HAP-1 (cell line): Measurements from ENCODE around the gene NXPH1.

Source experiments
- DNase-seq, 2 experiments: peaks; one replicate each; pipeline ENCODE4 v3.0.0-alpha.2; 2016 to 2020; ENCODE audit warnings: low spot score in 2 of 2
- H3K27me3 ChIP-seq: fragments of 250-450 bp; sonication (Bioruptor Pico); 2 replicates; pipeline ENCODE4 v1.5.1; 2020; ENCODE audit warnings: low read depth, mild to moderate bottlenecking, moderate library complexity
- H3K36me3 ChIP-seq: fragments of 250-450 bp; sonication (Bioruptor Pico); replicated peaks from 2 replicates; pipeline ENCODE4 v1.5.1; 2020; ENCODE audit warnings: mild to moderate bottlenecking
- H3K4me1 ChIP-seq: fragments of 250-450 bp; sonication (Bioruptor Pico); 2 replicates; pipeline ENCODE4 v1.5.1; 2020; ENCODE audit warnings: mild to moderate bottlenecking
- H3K4me3 ChIP-seq: fragments of 250-450 bp; sonication (Bioruptor Pico); 2 replicates; pipeline ENCODE4 v1.5.1; 2020; ENCODE audit warnings: mild to moderate bottlenecking, moderate library complexity
- H3K9me3 ChIP-seq: fragments of 250-450 bp; sonication (Bioruptor Pico); 2 replicates; pipeline ENCODE4 v1.5.1; 2020; ENCODE audit warnings: mild to moderate bottlenecking, moderate library complexity
- in situ Hi-C: fragments of 300-500 bp; cut with MboI; formaldehyde crosslinking; loops from 3 replicates; pipeline ENCODE4 v1.14.3; 2020; ENCODE audit warnings: low sequenced_read_pairs, inconsistent platforms, mixed read lengths

Gene NXPH1

GRCh38 chr7:8433477-8434289 is at the start of gene NXPH1:
Gene NXPH1 (plus strand): TSS chr7:8433609.
- no peaks in the 10 kb centered on the region for H3K27me3 ChIP-seq
- no peaks in the 10 kb centered on the region for H3K9me3 ChIP-seq
- H3K4me3 ChIP-seq, result peak within 1 kb of the TSS; percentile 32
- peaks cover 4% of the 10 kb centered on the region; the same call in 1 of the 2 replicates for H3K4me1 ChIP-seq
- peak; percentile 52 to 81 for DNase-seq
- in situ Hi-C loops, result loop anchor here (25.0 kb wide), 2 partner anchors 279 to 654 kb away; no protein-coding TSS in a partner anchor
- no peaks in the 10 kb centered on the region for H3K36me3 ChIP-seq

- H3K4me3 ChIP-seq, result no peak overlapping the region
- H3K9me3 ChIP-seq, result no peaks in the 10 kb centered on the region
- no peaks in the 10 kb centered on the region for H3K4me1 ChIP-seq
- H3K27me3 ChIP-seq, result no peaks in the 10 kb centered on the region
- no peak for DNase-seq
- H3K36me3 ChIP-seq, result no peaks in the 10 kb centered on the region
- in situ Hi-C loops, result no loop called here
These were observed 48.5 kb upstream of the NXPH1 start for GRCh38 chr7:8384901-8385300.

- in situ Hi-C loops, result no loop called here
- H3K4me3 ChIP-seq, result no peak overlapping the region
- no peaks in the 10 kb centered on the region for H3K27me3 ChIP-seq
- no peak for DNase-seq
- no peaks in the 10 kb centered on the region for H3K36me3 ChIP-seq
- H3K9me3 ChIP-seq, result no peaks in the 10 kb centered on the region
- H3K4me1 ChIP-seq, result no peaks in the 10 kb centered on the region
These were observed 46.4 kb upstream of the NXPH1 start for GRCh38 chr7:8386926-8387550.

DNA sequence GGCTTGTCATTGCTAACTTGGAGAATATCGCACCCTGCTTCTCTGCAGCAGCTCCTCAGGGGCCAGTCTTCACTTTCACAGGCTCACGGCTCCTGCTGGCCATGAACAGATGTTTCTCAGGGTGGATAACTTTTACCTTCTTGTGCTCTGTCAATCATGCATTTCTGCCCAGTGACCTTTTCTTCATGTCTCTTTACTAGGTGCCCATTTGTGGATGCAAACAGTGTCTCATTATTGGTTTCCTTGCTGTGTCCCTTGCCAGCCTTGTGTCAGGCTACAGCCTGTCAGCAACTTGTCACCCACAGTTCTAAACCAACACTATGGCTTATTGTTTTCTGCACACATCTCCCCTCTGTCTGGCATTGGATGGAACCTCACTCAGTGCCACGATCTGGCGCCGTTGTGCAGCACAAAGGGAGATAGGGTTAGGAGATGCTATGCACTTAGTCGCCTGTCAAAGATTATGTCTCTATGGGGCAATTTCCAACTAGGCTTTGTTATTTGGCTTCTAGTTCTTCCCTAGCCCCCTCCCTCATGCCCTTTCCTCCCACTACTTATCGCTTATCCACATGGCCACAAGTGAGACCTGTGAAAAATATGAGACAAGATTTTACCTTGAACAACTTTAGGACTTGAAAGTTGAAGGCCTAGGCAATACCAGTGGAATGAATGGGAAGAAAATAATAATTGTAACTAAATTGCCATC is 45.7 kb upstream of the NXPH1 start:
- in situ Hi-C loops, result no loop called here
- no peak overlapping the region for H3K4me3 ChIP-seq
- no peak for DNase-seq
- no peaks in the 10 kb centered on the region for H3K36me3 ChIP-seq
- H3K27me3 ChIP-seq, result no peaks in the 10 kb centered on the region
- no peaks in the 10 kb centered on the region for H3K4me1 ChIP-seq
- no peaks in the 10 kb centered on the region for H3K9me3 ChIP-seq

GRCh38 chr7:8388257-8388625 is 45.2 kb upstream of the NXPH1 start:
- Histone ChIP-seq H3K4me1 (no peaks in the 10 kb centered on the region), H3K27me3 (no peaks in the 10 kb centered on the region), H3K36me3 (no peaks in the 10 kb centered on the region), H3K4me3 (no peak overlapping the region), H3K9me3 (no peaks in the 10 kb centered on the region)
- no peak for DNase-seq
- in situ Hi-C loops, result no loop called here

GRCh38 chr7:8389593-8390261 is 43.7 kb upstream of the NXPH1 start:
- DNase-seq, result peak in 1 of 2 experiments; percentile 66
- no peak overlapping the region for H3K4me3 ChIP-seq

DNA sequence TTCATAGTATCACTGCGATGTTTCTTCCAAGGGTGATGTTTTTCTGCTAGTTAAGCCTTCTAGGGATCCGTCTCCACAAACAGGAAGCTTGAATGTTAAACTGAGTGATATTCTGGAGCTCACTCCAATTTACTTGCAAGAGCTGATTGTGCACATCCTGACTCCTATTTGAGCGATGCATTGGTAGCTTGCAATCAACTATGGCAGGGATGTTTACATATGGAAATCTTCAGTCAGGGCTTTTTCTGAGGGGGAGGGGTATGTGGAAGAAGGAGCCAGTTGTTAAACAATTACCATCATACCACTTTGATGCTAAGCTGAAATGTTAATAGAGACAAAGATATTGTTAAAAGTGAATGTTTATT is 43.2 kb upstream of the NXPH1 start:
- H3K27me3 ChIP-seq, result no peaks in the 10 kb centered on the region
- in situ Hi-C loops, result no loop called here
- DNase-seq, result no peak
- H3K9me3 ChIP-seq, result no peaks in the 10 kb centered on the region
- no peaks in the 10 kb centered on the region for H3K4me1 ChIP-seq
- H3K4me3 ChIP-seq, result no peak overlapping the region
- no peaks in the 10 kb centered on the region for H3K36me3 ChIP-seq

More at GRCh38 chr7:8389593-8390261, 43.7 kb upstream of the NXPH1 start:
- Histone ChIP-seq H3K27me3 (no peaks in the 10 kb centered on the region), H3K9me3 (no peaks in the 10 kb centered on the region), H3K4me1 (no peaks in the 10 kb centered on the region), H3K36me3 (no peaks in the 10 kb centered on the region)
- in situ Hi-C loops, result no loop called here

- Histone ChIP-seq H3K4me3 (no peak overlapping the region), H3K36me3 (no peaks in the 10 kb centered on the region), H3K9me3 (no peaks in the 10 kb centered on the region), H3K4me1 (no peaks in the 10 kb centered on the region), H3K27me3 (no peaks in the 10 kb centered on the region)
- DNase-seq, result no peak
- in situ Hi-C loops, result no loop called here
These were observed 41.9 kb upstream of the NXPH1 start for GRCh38 chr7:8391353-8392062.

GRCh38 chr7:8396294-8396693 is 37.1 kb upstream of the NXPH1 start:
- Histone ChIP-seq H3K27me3 (no peaks in the 10 kb centered on the region), H3K4me3 (no peak overlapping the region), H3K4me1 (no peaks in the 10 kb centered on the region), H3K9me3 (no peaks in the 10 kb centered on the region), H3K36me3 (no peaks in the 10 kb centered on the region)
- DNase-seq, result no peak
- in situ Hi-C loops, result no loop called here

DNA sequence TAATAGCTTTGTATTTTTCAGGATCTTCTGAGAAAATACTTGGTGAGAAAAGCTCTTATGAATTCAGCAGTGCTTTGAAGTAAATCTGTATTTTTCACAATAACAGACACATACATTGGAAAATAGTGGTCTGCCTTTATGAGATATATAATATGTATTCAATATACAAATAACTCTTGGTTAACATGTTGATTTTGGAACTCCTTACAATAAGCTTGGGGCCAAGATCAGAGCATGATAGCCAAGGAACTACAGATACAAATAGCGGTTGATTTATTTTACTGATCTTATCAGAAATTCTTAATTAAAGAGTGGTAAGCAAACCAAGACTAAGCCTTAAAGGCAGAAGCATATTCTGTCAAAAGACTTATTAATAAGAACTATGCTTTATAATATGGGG is 24.5 kb upstream of the NXPH1 start:
- Histone ChIP-seq H3K27me3 (no peaks in the 10 kb centered on the region), H3K9me3 (no peaks in the 10 kb centered on the region), H3K36me3 (no peaks in the 10 kb centered on the region), H3K4me1 (peaks cover 6% of the 10 kb centered on the region), H3K4me3 (no peak overlapping the region)
- in situ Hi-C loops, result no loop called here
- DNase-seq, result no peak

DNA sequence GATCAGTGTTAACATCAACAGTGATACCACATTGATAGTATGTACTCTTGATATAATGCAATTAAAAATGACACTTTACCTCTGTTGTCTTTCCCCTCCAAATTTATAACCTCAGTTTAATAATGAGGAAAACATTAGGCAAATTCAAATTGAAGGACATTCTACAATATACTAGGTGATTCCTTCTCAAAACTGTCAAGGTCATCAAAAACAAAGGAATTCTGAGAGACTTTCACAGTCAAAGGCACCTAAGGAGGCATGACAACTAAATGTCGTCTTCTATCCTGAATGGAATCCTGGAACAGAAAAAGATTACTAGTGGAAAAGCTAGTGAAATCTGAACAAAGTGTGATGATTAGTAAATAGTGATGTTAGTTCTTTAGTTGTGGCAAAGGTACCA is 22.3 kb upstream of the NXPH1 start:
- no peak for DNase-seq
- H3K27me3 ChIP-seq, result no peaks in the 10 kb centered on the region
- no peaks in the 10 kb centered on the region for H3K9me3 ChIP-seq
- H3K36me3 ChIP-seq, result no peaks in the 10 kb centered on the region
- H3K4me1 ChIP-seq, result peaks cover 9% of the 10 kb centered on the region
- H3K4me3 ChIP-seq, result no peak overlapping the region
- in situ Hi-C loops, result no loop called here

- Histone ChIP-seq H3K4me3 (no peak overlapping the region), H3K27me3 (no peaks in the 10 kb centered on the region), H3K36me3 (no peaks in the 10 kb centered on the region), H3K4me1 (peaks cover 9% of the 10 kb centered on the region), H3K9me3 (no peaks in the 10 kb centered on the region)
- DNase-seq, result peak in 1 of 2 experiments; percentile 41
- in situ Hi-C loops, result no loop called here
These were observed 19.8 kb upstream of the NXPH1 start for GRCh38 chr7:8413600-8413999.

DNA sequence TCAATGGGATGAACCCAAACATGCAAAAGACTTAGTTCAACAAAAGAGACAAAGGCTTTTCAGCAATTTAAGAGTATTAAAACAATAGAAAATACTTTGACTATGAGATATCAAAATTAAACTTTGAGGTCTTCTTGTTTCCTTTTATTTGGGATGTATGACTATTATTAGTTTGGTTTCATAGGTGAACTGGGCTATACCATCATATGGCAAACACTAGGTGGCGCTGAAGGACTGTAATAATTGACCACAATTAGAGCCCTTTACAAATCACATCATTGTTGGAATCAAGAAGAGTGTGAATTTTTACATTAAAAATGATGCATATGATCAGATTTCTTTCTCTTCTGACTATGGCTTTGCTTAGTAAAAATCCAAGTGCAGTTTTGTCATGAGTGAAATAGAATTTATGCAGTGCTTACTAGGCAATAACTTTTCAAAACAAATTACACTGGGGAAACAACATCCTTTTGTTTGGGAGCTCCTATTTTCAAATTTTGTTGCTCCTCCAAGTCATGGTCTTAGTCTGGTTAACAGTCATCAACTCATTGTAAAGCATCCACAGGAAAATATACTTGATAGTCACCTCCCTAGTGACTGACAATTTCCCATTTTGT is 14.7 kb upstream of the NXPH1 start:
- Histone ChIP-seq H3K36me3 (no peaks in the 10 kb centered on the region), H3K9me3 (no peaks in the 10 kb centered on the region), H3K4me1 (peaks cover 5% of the 10 kb centered on the region), H3K4me3 (no peak overlapping the region), H3K27me3 (no peaks in the 10 kb centered on the region)
- in situ Hi-C loops, result no loop called here
- peak; percentile 58 to 84 for DNase-seq
